ENCODE results near the gene MARK1. TPM values are rescaled to one million over a fixed set of nuclear protein-coding genes. Genes with fewer than 3 reads are reported as not detected.

Gene MARK1
- total and polyA plus RNA-seq, 9 donors = 6.5 to 15.3 (median 11.7) TPM

DNA sequence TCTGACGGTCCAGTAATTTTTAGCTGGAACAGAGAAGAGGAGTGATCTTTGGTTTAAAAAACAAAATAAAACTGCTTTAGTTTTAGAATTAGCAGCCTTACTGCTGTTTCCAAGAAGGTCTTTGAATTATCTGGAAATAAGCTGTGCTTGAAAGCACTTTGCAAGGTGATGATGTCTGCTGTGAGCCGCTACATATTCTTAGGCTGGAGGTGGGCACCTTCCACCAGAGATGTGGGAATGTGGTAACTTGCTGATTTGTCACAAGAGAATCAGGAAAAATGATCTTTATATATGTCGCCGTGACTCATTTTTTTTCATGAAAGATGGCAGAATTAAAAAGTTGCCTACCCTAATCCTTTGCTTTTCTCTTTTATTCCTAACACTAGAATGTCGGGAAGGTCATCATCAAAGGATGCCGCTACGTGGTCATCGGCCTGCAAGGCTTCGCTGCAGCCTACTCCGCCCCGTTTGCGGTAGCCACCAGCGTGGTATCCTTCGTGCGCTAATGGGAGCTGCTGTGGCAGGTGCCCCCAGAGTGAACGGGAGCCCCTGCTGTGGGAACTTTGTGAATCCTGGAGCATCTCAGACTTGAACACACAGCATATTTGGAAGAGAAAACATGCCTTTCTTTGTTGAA lies 168.4 kb downstream of the MARK1 start:
- peaks cover 6% of the 10 kb centered on the region for H3K27me3 ChIP-seq (ENCODE audit: control insufficient read depth, insufficient read depth, low read length)
- H3K9me3 ChIP-seq (replicated peaks; ENCODE audit: control insufficient read depth, low read depth, low read length) = no peaks in the 10 kb centered on the region
- no peak overlapping the region for H3K4me3 ChIP-seq (ENCODE audit: low read length)
- H3K27ac ChIP-seq (ENCODE audit: low read length) = no peak overlapping the region
- WGBS (ENCODE audit: insufficient coverage) = 91% methylated on average over 14 of the region's 16 CpGs
- no peak for DNase-seq
- no peaks in the 10 kb centered on the region for H3K36me3 ChIP-seq (ENCODE audit: control insufficient read depth, insufficient read depth, low read length)
- no peaks in the 10 kb centered on the region for H3K4me1 ChIP-seq (ENCODE audit: control insufficient read depth, insufficient read depth, low read length)

GRCh38 chr1:220696863-220697231 lies 168.9 kb downstream of the MARK1 start:
- Histone ChIP-seq H3K4me3 (ENCODE audit: low read length) (no peak overlapping the region), H3K27me3 (ENCODE audit: control insufficient read depth, insufficient read depth, low read length) (peaks cover under 1% of the 10 kb centered on the region), H3K36me3 (ENCODE audit: control insufficient read depth, insufficient read depth, low read length) (no peaks in the 10 kb centered on the region), H3K27ac (ENCODE audit: low read length) (no peak overlapping the region), H3K9me3 (replicated peaks; ENCODE audit: control insufficient read depth, low read depth, low read length) (no peaks in the 10 kb centered on the region), H3K4me1 (ENCODE audit: control insufficient read depth, insufficient read depth, low read length) (no peaks in the 10 kb centered on the region)
- DNase-seq = no peak
- 81% methylated on average over 5 of the region's 9 CpGs for WGBS (ENCODE audit: insufficient coverage)

DNA sequence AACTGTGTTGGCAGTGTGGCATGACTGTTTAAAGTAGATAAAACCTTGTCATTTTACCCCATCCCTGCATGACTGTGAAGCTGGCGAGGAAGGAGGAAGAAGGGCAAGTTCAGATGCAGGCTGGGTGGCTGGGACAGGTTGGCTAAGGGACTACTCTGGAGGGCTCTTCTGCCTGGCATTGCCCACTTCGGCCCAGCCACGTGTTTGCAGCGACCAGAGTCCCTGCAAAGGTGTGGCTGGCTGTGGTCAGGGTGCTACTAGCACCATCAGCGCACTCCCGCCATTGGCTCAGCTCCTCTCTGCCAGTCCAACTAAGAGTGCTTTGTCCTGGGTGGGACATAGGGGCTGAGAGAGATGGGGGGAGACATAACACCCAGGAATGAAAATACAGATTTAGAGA lies 169.4 kb downstream of the MARK1 start:
- Histone ChIP-seq H3K27ac (ENCODE audit: low read length) (no peak overlapping the region), H3K4me1 (ENCODE audit: control insufficient read depth, insufficient read depth, low read length) (no peaks in the 10 kb centered on the region), H3K27me3 (ENCODE audit: control insufficient read depth, insufficient read depth, low read length) (no peaks in the 10 kb centered on the region), H3K36me3 (ENCODE audit: control insufficient read depth, insufficient read depth, low read length) (no peaks in the 10 kb centered on the region), H3K4me3 (ENCODE audit: low read length) (no peak overlapping the region), H3K9me3 (replicated peaks; ENCODE audit: control insufficient read depth, low read depth, low read length) (no peaks in the 10 kb centered on the region)
- no peak for DNase-seq
- WGBS (ENCODE audit: insufficient coverage) = 89% methylated on average over 5 of the region's 6 CpGs

DNA sequence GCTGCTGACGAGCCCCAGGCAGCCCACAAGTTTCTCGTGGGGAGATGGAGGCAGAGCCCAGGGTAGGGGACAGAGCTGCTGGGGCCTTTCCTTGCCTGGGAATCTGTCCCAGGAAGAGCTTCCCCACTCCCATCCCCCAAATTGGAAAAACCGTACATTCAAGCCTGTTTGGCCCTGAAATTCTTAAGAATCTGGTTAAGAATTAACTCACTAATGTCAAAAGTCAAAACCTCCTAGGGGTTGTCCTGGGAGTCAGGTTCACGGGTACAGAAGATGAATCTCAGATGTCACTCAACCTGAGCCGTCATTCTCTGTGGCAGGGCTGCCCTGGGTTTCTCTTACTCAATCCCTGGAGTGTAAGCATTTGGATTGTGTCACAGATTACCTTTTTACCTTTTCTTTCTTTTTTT lies 170.7 kb downstream of the MARK1 start:
- H3K27me3 ChIP-seq (ENCODE audit: control insufficient read depth, insufficient read depth, low read length) = peaks cover 4% of the 10 kb centered on the region
- WGBS (ENCODE audit: insufficient coverage) = 33% methylated on average over 1 of the region's 5 CpGs

DNA sequence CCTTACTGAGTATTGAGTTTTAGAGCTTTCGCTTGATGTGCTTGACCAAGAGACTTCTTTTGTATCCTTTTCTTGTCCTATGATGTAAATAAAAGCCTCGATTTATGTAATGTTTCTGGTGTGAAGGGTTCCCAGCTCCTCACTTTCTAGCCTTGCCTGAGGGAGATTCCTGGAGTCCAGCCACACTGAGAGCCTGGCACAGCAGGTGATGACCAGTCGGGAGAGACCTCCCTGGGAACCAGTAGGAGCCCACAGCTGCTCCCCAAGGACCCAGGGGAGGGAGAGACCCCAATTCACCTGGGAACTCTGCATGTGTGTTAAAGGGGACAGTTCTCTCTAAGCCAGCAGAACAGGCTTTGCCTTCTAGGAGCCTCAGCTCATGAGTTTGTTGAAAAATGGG lies 171.1 kb downstream of the MARK1 start:
- no peak for DNase-seq
- H3K4me1 ChIP-seq (ENCODE audit: control insufficient read depth, insufficient read depth, low read length) = no peaks in the 10 kb centered on the region
- H3K36me3 ChIP-seq (ENCODE audit: control insufficient read depth, insufficient read depth, low read length) = no peaks in the 10 kb centered on the region
- WGBS (ENCODE audit: insufficient coverage) = 50% methylated on average over 1 of the region's 3 CpGs
- H3K9me3 ChIP-seq (replicated peaks; ENCODE audit: control insufficient read depth, low read depth, low read length) = no peaks in the 10 kb centered on the region
- no peak overlapping the region for H3K4me3 ChIP-seq (ENCODE audit: low read length)
- no peak overlapping the region for H3K27ac ChIP-seq (ENCODE audit: low read length)
- H3K27me3 ChIP-seq (ENCODE audit: control insufficient read depth, insufficient read depth, low read length) = peaks cover 4% of the 10 kb centered on the region

More for the DNA sequence above, 170.7 kb downstream of the MARK1 start:
- Histone ChIP-seq H3K4me3 (ENCODE audit: low read length) (no peak overlapping the region), H3K9me3 (replicated peaks; ENCODE audit: control insufficient read depth, low read depth, low read length) (no peaks in the 10 kb centered on the region), H3K36me3 (ENCODE audit: control insufficient read depth, insufficient read depth, low read length) (no peaks in the 10 kb centered on the region), H3K27ac (ENCODE audit: low read length) (no peak overlapping the region), H3K4me1 (ENCODE audit: control insufficient read depth, insufficient read depth, low read length) (no peaks in the 10 kb centered on the region)
- DNase-seq = no peak

- Histone ChIP-seq H3K27ac (ENCODE audit: low read length) (no peak overlapping the region), H3K4me1 (ENCODE audit: control insufficient read depth, insufficient read depth, low read length) (no peaks in the 10 kb centered on the region), H3K36me3 (ENCODE audit: control insufficient read depth, insufficient read depth, low read length) (no peaks in the 10 kb centered on the region), H3K9me3 (replicated peaks; ENCODE audit: control insufficient read depth, low read depth, low read length) (no peaks in the 10 kb centered on the region), H3K4me3 (ENCODE audit: low read length) (no peak overlapping the region), H3K27me3 (ENCODE audit: control insufficient read depth, insufficient read depth, low read length) (peaks cover 4% of the 10 kb centered on the region)
- WGBS (ENCODE audit: insufficient coverage) = no CpG with 5 or more reads among the region's 2 CpGs
- peak; percentile 45 for DNase-seq
Observed at GRCh38 chr1:220700556-220701179, 172.7 kb downstream of the MARK1 start.

DNA sequence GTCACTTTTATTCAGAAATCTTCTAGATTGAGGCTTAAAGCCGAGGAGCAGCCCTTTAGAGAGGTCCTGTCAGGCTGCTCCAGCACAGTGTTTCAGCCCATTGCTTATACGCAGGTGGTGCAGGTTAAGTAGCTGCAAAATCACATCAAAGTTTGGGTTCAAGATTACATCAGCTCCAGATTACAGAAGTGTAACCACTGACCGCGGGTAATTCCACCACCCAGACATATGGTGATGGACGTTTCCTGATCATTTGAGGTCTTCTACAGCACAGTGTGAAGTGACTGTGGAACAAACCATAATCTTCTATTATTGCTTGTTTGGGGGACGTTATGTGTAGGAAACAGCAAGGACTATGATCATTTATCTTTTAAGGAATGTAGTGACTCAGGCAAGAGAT lies 174.0 kb downstream of the MARK1 start:
- Histone ChIP-seq H3K9me3 (replicated peaks; ENCODE audit: control insufficient read depth, low read depth, low read length) (no peaks in the 10 kb centered on the region), H3K4me1 (ENCODE audit: control insufficient read depth, insufficient read depth, low read length) (no peaks in the 10 kb centered on the region), H3K27ac (ENCODE audit: low read length) (no peak overlapping the region), H3K4me3 (ENCODE audit: low read length) (no peak overlapping the region), H3K36me3 (ENCODE audit: control insufficient read depth, insufficient read depth, low read length) (no peaks in the 10 kb centered on the region), H3K27me3 (ENCODE audit: control insufficient read depth, insufficient read depth, low read length) (peaks cover 4% of the 10 kb centered on the region)
- no peak for DNase-seq
- 83% methylated on average over 2 of the region's 6 CpGs for WGBS (ENCODE audit: insufficient coverage)

DNA sequence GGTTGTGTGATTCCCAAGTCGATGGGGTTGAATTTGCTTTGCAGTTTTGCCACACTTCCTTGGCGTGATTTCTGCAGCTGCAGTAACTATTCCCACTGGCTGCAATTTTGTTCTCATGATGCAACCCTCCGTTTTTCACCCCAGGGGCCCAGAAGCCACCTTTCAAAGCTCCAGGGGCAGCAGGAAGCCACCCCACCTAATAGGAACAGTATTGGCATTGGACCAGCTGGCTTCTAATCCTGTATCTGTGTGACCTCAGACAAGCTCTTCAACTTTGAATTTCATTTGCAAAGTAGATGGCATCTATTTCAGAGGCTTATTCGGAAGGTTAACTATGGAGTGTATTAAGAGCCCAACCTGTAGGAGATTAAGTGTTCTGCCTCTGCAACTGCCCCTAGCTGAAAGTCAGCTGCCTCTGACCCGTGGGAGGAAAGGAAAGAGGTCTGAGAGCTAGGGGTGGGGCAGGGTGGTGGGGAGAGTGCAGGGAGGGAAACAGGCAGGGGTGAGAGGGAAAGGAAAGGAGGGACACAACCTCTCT lies 174.9 kb downstream of the MARK1 start:
- no peak for DNase-seq
- no peaks in the 10 kb centered on the region for H3K36me3 ChIP-seq (ENCODE audit: control insufficient read depth, insufficient read depth, low read length)
- 88% methylated on average over 4 of the region's 5 CpGs for WGBS (ENCODE audit: insufficient coverage)
- no peak overlapping the region for H3K27ac ChIP-seq (ENCODE audit: low read length)
- H3K4me3 ChIP-seq (ENCODE audit: low read length) = no peak overlapping the region
- H3K27me3 ChIP-seq (ENCODE audit: control insufficient read depth, insufficient read depth, low read length) = peaks cover 4% of the 10 kb centered on the region
- H3K4me1 ChIP-seq (ENCODE audit: control insufficient read depth, insufficient read depth, low read length) = no peaks in the 10 kb centered on the region
- no peaks in the 10 kb centered on the region for H3K9me3 ChIP-seq (replicated peaks; ENCODE audit: control insufficient read depth, low read depth, low read length)

DNA sequence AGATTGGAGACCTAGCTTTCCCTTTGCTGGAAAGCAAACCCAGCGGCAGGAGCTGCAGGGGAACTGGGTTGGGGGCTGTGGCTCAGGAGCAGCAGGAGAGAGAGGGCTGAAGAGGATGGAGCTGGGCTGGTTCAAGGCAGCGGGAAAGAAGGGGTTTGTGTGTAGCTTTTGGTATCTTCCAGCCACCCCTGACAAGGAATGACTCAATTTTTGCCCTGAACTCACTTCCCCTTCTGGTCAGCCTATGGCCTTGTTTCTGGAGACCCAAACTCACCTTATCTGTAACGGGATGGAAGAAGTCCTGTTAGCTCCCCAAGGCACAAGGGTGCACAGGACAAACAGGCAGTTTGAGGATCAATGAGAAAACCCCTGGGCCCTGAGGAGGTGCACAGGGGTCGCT lies 175.4 kb downstream of the MARK1 start:
- H3K27me3 ChIP-seq (ENCODE audit: control insufficient read depth, insufficient read depth, low read length) = peaks cover 4% of the 10 kb centered on the region
- H3K4me1 ChIP-seq (ENCODE audit: control insufficient read depth, insufficient read depth, low read length) = no peaks in the 10 kb centered on the region
- H3K4me3 ChIP-seq (ENCODE audit: low read length) = no peak overlapping the region
- DNase-seq = no peak
- no peaks in the 10 kb centered on the region for H3K9me3 ChIP-seq (replicated peaks; ENCODE audit: control insufficient read depth, low read depth, low read length)
- no peak overlapping the region for H3K27ac ChIP-seq (ENCODE audit: low read length)
- H3K36me3 ChIP-seq (ENCODE audit: control insufficient read depth, insufficient read depth, low read length) = no peaks in the 10 kb centered on the region
- WGBS (ENCODE audit: insufficient coverage) = 80% methylated on average over 1 of the region's 4 CpGs

- Histone ChIP-seq H3K9me3 (replicated peaks; ENCODE audit: control insufficient read depth, low read depth, low read length) (no peaks in the 10 kb centered on the region), H3K27me3 (ENCODE audit: control insufficient read depth, insufficient read depth, low read length) (peaks cover 4% of the 10 kb centered on the region), H3K4me1 (ENCODE audit: control insufficient read depth, insufficient read depth, low read length) (no peaks in the 10 kb centered on the region), H3K27ac (ENCODE audit: low read length) (no peak overlapping the region), H3K4me3 (ENCODE audit: low read length) (no peak overlapping the region), H3K36me3 (ENCODE audit: control insufficient read depth, insufficient read depth, low read length) (no peaks in the 10 kb centered on the region)
- 66% methylated on average over 4 of the region's 7 CpGs for WGBS (ENCODE audit: insufficient coverage)
- no peak for DNase-seq
Observed at GRCh38 chr1:220705782-220706181, 177.8 kb downstream of the MARK1 start.
